Left lung (tissue), 10 donors: ENCODE results near the gene ADAMTS17. TPM values are rescaled to one million over a fixed set of nuclear protein-coding genes. Genes with fewer than 3 reads are reported as not detected.

ENCODE experiments used
- ATAC-seq: fragments of 200-7000 bp; cut with Tn5 transposase; one replicate; pipeline ENCODE4 v1.9.1; 2020; ENCODE audit warnings: moderate library complexity
- DNase-seq, 4 donors: peaks; one replicate each; pipeline ENCODE4 v3.0.0-alpha.2; 2013 to 2020
- H3K27ac ChIP-seq, 2 donors: fragments of 200-600 bp; sonication (generic) in 1 of 2; one replicate each; pipeline versions ENCODE4 v1.5.0 to v1.8.0; 2020 to 2021
- H3K27me3 ChIP-seq, 2 donors: fragments of 200-600 bp; sonication (generic) in 1 of 2; one replicate each; pipeline versions ENCODE4 v1.5.0 to v1.8.0; 2020 to 2021
- H3K36me3 ChIP-seq, 2 donors: fragments of 200-600 bp; sonication (generic) in 1 of 2; one replicate each; pipeline versions ENCODE4 v1.5.0 to v1.8.0; 2020 to 2021
- H3K4me1 ChIP-seq, 2 donors: fragments of 200-600 bp; one replicate each; pipeline ENCODE4 v1.8.0; 2021
- H3K4me3 ChIP-seq, 2 donors: fragments of 200-600 bp; sonication (generic) in 1 of 2; one replicate each; pipeline versions ENCODE4 v1.5.0 to v1.8.0; 2020 to 2021; ENCODE audit warnings: mild to moderate bottlenecking in 1 of 2
- H3K9me3 ChIP-seq, 2 donors: fragments of 200-600 bp; sonication (generic) in 1 of 2; one replicate each; pipeline versions ENCODE4 v1.5.0 to v1.8.0; 2020 to 2021
- CTCF ChIP-seq, 2 donors: fragments of 200-600 bp; sonication (generic) in 1 of 2; IDR thresholded peaks; one replicate each; pipeline versions ENCODE4 v1.5.0 to v1.8.0; 2021; ENCODE audit warnings: antibody characterized with exemption in 2 of 2
- intact Hi-C, 2 donors: fragments of 100-400 bp; cut with DNase I; formaldehyde crosslinking; loops; one replicate each; pipeline versions ENCODE4 v1.11.2 to v1.14.2; 2022
- polyA plus RNA-seq, 6 donors: library from polyadenylated mRNA; unstranded; fragments of 120-200 nt; gene quantifications; one replicate each; pipeline ENCODE4 v1.2.1, GENCODE V29; 2013; ENCODE audit not compliant: insufficient read length in 6 of 6
- total RNA-seq, 2 donors: library from RNA; stranded (reverse); fragmentation: NEBNext Ultra II Directional; extraction: Animal tissue kit (Norgen Biotek cat#: 25700); gene quantifications; one replicate each; pipeline ENCODE4 v1.2.1, GENCODE V29; 2021
- donor health status: DM: no; HTN: yes; CAD: no.
- donor health status: DM: no; HTN: no; CAD: no.

Gene ADAMTS17
- total and polyA plus RNA-seq, 8 donors, result 2.0 to 3.9 (median 3.4) TPM

- H3K9me3 ChIP-seq, result no peaks in the 10 kb centered on the region
- DNase-seq, result no peak
- H3K36me3 ChIP-seq, result no peaks in the 10 kb centered on the region
- peak; percentile 80 for ATAC-seq
- no peak overlapping the region for H3K27ac ChIP-seq
- no peaks in the 10 kb centered on the region for H3K4me1 ChIP-seq
- intact Hi-C loops, result no loop called here
- TF ChIP-seq CTCF (IDR thresholded peaks at IDR 0.05), result no peak
- no peak overlapping the region for H3K4me3 ChIP-seq
- H3K27me3 ChIP-seq, result no peaks in the 10 kb centered on the region
Observed at GRCh38 chr15:100060276-100060926, 281.4 kb downstream of the ADAMTS17 start.

- H3K27me3 ChIP-seq, result no peaks in the 10 kb centered on the region
- H3K27ac ChIP-seq, result no peak overlapping the region
- ATAC-seq, result no peak
- no peak overlapping the region for H3K4me3 ChIP-seq
- no peaks in the 10 kb centered on the region for H3K4me1 ChIP-seq
- H3K9me3 ChIP-seq, result no peaks in the 10 kb centered on the region
- intact Hi-C loops, result no loop called here
- no peak for TF ChIP-seq CTCF (IDR thresholded peaks at IDR 0.05)
- H3K36me3 ChIP-seq, result no peaks in the 10 kb centered on the region
- no peak for DNase-seq
Observed at GRCh38 chr15:100059521-100059920, 282.3 kb downstream of the ADAMTS17 start.

GRCh38 chr15:100059094-100059493 lies 282.7 kb downstream of the ADAMTS17 start:
- no peaks in the 10 kb centered on the region for H3K27me3 ChIP-seq
- H3K4me1 ChIP-seq, result no peaks in the 10 kb centered on the region
- H3K9me3 ChIP-seq, result no peaks in the 10 kb centered on the region
- no peak overlapping the region for H3K4me3 ChIP-seq
- intact Hi-C loops, result no loop called here
- TF ChIP-seq CTCF (IDR thresholded peaks at IDR 0.05), result no peak
- H3K36me3 ChIP-seq, result no peaks in the 10 kb centered on the region
- ATAC-seq (no peak), DNase-seq (no peak)
- H3K27ac ChIP-seq, result no peak overlapping the region

GRCh38 chr15:100058458-100058857 lies 283.3 kb downstream of the ADAMTS17 start:
- intact Hi-C loops, result no loop called here
- no peaks in the 10 kb centered on the region for H3K4me1 ChIP-seq
- DNase-seq, result no peak
- no peak overlapping the region for H3K4me3 ChIP-seq
- no peaks in the 10 kb centered on the region for H3K27me3 ChIP-seq
- H3K36me3 ChIP-seq, result no peaks in the 10 kb centered on the region
- ATAC-seq, result no peak
- H3K27ac ChIP-seq, result no peak overlapping the region
- no peaks in the 10 kb centered on the region for H3K9me3 ChIP-seq
- TF ChIP-seq CTCF (IDR thresholded peaks at IDR 0.05), result no peak

GRCh38 chr15:100057281-100057680 lies 284.5 kb downstream of the ADAMTS17 start:
- H3K9me3 ChIP-seq, result no peaks in the 10 kb centered on the region
- H3K27me3 ChIP-seq, result no peaks in the 10 kb centered on the region
- intact Hi-C loops, result no loop called here
- H3K4me3 ChIP-seq, result no peak overlapping the region
- ATAC-seq, result no peak
- H3K27ac ChIP-seq, result no peak overlapping the region
- no peak for DNase-seq
- no peak for TF ChIP-seq CTCF (IDR thresholded peaks at IDR 0.05)
- H3K4me1 ChIP-seq, result no peaks in the 10 kb centered on the region
- H3K36me3 ChIP-seq, result no peaks in the 10 kb centered on the region
